ENCODE measurements around the gene GCKR.

DNA sequence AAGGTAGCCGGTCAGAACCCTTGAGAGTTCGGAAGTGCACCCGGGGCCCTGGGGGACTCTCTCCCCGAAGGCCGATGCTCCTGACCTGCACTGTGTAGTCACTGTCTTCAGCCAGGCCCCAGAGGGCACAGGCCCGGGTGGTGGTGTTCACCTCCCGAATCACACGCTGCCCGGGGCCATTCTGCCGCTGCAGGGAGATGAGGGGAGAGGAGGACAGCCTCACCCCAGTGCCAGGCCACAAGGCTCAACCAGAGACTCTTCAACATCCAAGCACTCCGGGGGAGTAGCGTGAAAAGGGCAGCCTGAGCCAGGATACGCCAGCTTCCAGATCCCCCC, 2.7 kb upstream of the GCKR start:
- TF ChIP-seq, protein P1, sequence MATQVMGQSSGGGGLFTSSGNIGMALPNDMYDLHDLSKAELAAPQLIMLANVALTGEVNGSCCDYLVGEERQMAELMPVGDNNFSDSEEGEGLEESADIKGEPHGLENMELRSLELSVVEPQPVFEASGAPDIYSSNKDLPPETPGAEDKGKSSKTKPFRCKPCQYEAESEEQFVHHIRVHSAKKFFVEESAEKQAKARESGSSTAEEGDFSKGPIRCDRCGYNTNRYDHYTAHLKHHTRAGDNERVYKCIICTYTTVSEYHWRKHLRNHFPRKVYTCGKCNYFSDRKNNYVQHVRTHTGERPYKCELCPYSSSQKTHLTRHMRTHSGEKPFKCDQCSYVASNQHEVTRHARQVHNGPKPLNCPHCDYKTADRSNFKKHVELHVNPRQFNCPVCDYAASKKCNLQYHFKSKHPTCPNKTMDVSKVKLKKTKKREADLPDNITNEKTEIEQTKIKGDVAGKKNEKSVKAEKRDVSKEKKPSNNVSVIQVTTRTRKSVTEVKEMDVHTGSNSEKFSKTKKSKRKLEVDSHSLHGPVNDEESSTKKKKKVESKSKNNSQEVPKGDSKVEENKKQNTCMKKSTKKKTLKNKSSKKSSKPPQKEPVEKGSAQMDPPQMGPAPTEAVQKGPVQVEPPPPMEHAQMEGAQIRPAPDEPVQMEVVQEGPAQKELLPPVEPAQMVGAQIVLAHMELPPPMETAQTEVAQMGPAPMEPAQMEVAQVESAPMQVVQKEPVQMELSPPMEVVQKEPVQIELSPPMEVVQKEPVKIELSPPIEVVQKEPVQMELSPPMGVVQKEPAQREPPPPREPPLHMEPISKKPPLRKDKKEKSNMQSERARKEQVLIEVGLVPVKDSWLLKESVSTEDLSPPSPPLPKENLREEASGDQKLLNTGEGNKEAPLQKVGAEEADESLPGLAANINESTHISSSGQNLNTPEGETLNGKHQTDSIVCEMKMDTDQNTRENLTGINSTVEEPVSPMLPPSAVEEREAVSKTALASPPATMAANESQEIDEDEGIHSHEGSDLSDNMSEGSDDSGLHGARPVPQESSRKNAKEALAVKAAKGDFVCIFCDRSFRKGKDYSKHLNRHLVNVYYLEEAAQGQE (IDR thresholded peaks at IDR 0.05; ENCODE audit: low read depth): no peak
- TF ChIP-seq EP300 (IDR thresholded peaks at IDR 0.05; ENCODE audit: borderline replicate concordance) (no peak), CEBPB (IDR thresholded peaks at IDR 0.05) (no peak), YY1 (IDR thresholded peaks at IDR 0.05; ENCODE audit: low read depth) (no peak), NFIC (IDR thresholded peaks at IDR 0.05) (no peak), RAD21 (IDR thresholded peaks at IDR 0.05; ENCODE audit: low read depth) (no peak), TCF12 (IDR thresholded peaks at IDR 0.05; ENCODE audit: low read depth) (no peak), ZBTB7A (IDR thresholded peaks at IDR 0.05; ENCODE audit: low read depth) (no peak), FOXM1 (IDR thresholded peaks at IDR 0.05; ENCODE audit: borderline replicate concordance, low read depth) (no peak), EGR1 (IDR thresholded peaks at IDR 0.05) (no peak), TAF1 (IDR thresholded peaks at IDR 0.05; ENCODE audit: low read depth) (no peak), CREB1 (IDR thresholded peaks at IDR 0.05; ENCODE audit: low read depth) (no peak)
- TF ChIP-seq, protein P2, sequence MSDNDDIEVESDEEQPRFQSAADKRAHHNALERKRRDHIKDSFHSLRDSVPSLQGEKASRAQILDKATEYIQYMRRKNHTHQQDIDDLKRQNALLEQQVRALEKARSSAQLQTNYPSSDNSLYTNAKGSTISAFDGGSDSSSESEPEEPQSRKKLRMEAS (IDR thresholded peaks at IDR 0.05): no peak
- TF ChIP-seq, protein P3, sequence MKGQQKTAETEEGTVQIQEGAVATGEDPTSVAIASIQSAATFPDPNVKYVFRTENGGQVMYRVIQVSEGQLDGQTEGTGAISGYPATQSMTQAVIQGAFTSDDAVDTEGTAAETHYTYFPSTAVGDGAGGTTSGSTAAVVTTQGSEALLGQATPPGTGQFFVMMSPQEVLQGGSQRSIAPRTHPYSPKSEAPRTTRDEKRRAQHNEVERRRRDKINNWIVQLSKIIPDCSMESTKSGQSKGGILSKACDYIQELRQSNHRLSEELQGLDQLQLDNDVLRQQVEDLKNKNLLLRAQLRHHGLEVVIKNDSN (IDR thresholded peaks at IDR 0.05): no peak

Data from Ishikawa (cell line).